ENCODE results near the gene SPATA13.

- TF ChIP-seq CTCF (IDR thresholded peaks at IDR 0.05), result no peak
- no peak for TF ChIP-seq POLR2A (IDR thresholded peaks at IDR 0.05)
Measured at GRCh38 chr13:24308488-24309020, 148.0 kb downstream of the SPATA13 start.
